Inflammatory macrophage treated with lipopolysaccharide for 1 hour (primary cell): ENCODE data around the gene PCGF5.
"Not testable (repeated sequence)": the region's sequence is repeated elsewhere in the genome, so short reads cannot be mapped to it uniquely, and the experiment has no call there.

Source experiments
- DNase-seq, 2 donors: peaks; one replicate each; pipeline ENCODE4 v3.0.0-alpha.2; 2020 to 2022

The PCGF5 gene

GRCh38 chr10:91220194-91220953 is at the start of gene PCGF5:
PCGF5 (plus strand) TSS chr10:91220663; CDS start chr10:91222872, 2,209 bp downstream.
- peak; percentile 89 to 92 for DNase-seq

GRCh38 chr10:91171485-91171884 is 49.0 kb upstream of the PCGF5 start:
- DNase-seq, result no peak

- no peak for DNase-seq
Measured at GRCh38 chr10:91172348-91172747, 48.1 kb upstream of the PCGF5 start.

- DNase-seq, result no peak
Measured at GRCh38 chr10:91185239-91185875, 35.1 kb upstream of the PCGF5 start.

GRCh38 chr10:91187156-91187555 is 33.3 kb upstream of the PCGF5 start:
- DNase-seq, result no peak

- DNase-seq, result not testable (repeated sequence)
Measured at GRCh38 chr10:91188010-91188409, 32.5 kb upstream of the PCGF5 start.

- no peak for DNase-seq
Measured at GRCh38 chr10:91188889-91189288, 31.6 kb upstream of the PCGF5 start.

GRCh38 chr10:91190388-91190870 is 30.0 kb upstream of the PCGF5 start:
- no peak for DNase-seq

GRCh38 chr10:91190876-91191583 is 29.4 kb upstream of the PCGF5 start:
- DNase-seq, result no peak

- no peak for DNase-seq
Measured at GRCh38 chr10:91191584-91191919, 28.9 kb upstream of the PCGF5 start.

- no peak for DNase-seq
Measured at GRCh38 chr10:91194497-91195179, 25.8 kb upstream of the PCGF5 start.

GRCh38 chr10:91196268-91197048 is 24.0 kb upstream of the PCGF5 start:
- no peak for DNase-seq

- no peak for DNase-seq
Measured at GRCh38 chr10:91197127-91197526, 23.3 kb upstream of the PCGF5 start.

GRCh38 chr10:91198781-91199180 is 21.7 kb upstream of the PCGF5 start:
- DNase-seq, result peak; percentile 81 to 93

- DNase-seq, result no peak
Measured at GRCh38 chr10:91200314-91201212, 19.9 kb upstream of the PCGF5 start.

- no peak for DNase-seq
Measured at GRCh38 chr10:91201213-91201996, 19.1 kb upstream of the PCGF5 start.

- no peak for DNase-seq
Measured at GRCh38 chr10:91206427-91206826, 14.0 kb upstream of the PCGF5 start.

GRCh38 chr10:91206837-91207474 is 13.5 kb upstream of the PCGF5 start:
- no peak for DNase-seq

GRCh38 chr10:91208642-91209041 is 11.8 kb upstream of the PCGF5 start:
- DNase-seq, result no peak

- no peak for DNase-seq
Measured at GRCh38 chr10:91210014-91210413, 10.4 kb upstream of the PCGF5 start.
